A673 (cell line): ENCODE results near the gene NRDE2. TPM values are rescaled to one million over a fixed set of nuclear protein-coding genes. Genes with fewer than 3 reads are reported as not detected.

Experiments
- BruUV-seq: library from RNA; stranded (reverse); fragments of 400-500 nt; replicated peaks from 2 replicates; lab custom pipeline; 2021; lab: Mats Ljungman, UMichigan
- CTCF ChIA-PET: fragments of 300-600 bp; sonication (Branson Sonifier 250); formaldehyde crosslinking; loops from one replicate; lab custom pipeline; 2022; ENCODE audit warnings: antibody characterized with exemption; lab: Charles Lee
- POLR2A ChIA-PET: fragments of 300-600 bp; sonication (Branson Sonifier 250); formaldehyde crosslinking; loops from one replicate; lab custom pipeline; 2022; ENCODE audit warnings: antibody characterized with exemption; ENCODE audit not compliant: low non-redundant PET; lab: Charles Lee
- DNase-seq: peaks from one replicate; pipeline ENCODE4 v3.0.0-alpha.2; 2015; ENCODE audit warnings: low spot score
- H3K27ac ChIP-seq: fragments of 200-600 bp; sonication (generic); 2 replicates; pipeline ENCODE4 v1.5.1; 2016; ENCODE audit warnings: mixed run types, low read depth, mild to moderate bottlenecking, mixed read lengths, antibody characterized with exemption, low read length; ENCODE audit not compliant: poor library complexity, severe bottlenecking
- H3K27me3 ChIP-seq: fragments of 200-600 bp; sonication (generic); replicated peaks from 2 replicates; pipeline ENCODE4 v1.6.1; 2017; ENCODE audit warnings: mixed run types, low read depth, mild to moderate bottlenecking, mixed read lengths, antibody characterized with exemption, low read length; ENCODE audit not compliant: insufficient read depth, poor library complexity
- H3K36me3 ChIP-seq: fragments of 200-600 bp; sonication (generic); 2 replicates; pipeline ENCODE4 v1.6.1; 2016; ENCODE audit warnings: mixed run types, mild to moderate bottlenecking, mixed read lengths, antibody characterized with exemption, low read length; ENCODE audit not compliant: insufficient read depth, poor library complexity, severe bottlenecking
- H3K4me1 ChIP-seq: fragments of 200-600 bp; sonication (generic); 2 replicates; pipeline ENCODE4 v1.6.1; 2017; ENCODE audit warnings: mixed run types, mild to moderate bottlenecking, mixed read lengths, antibody characterized with exemption, low read length; ENCODE audit not compliant: insufficient read depth, poor library complexity, severe bottlenecking
- H3K4me3 ChIP-seq: fragments of 200-600 bp; sonication (generic); 2 replicates; pipeline ENCODE4 v1.5.1; 2016; ENCODE audit warnings: low read depth, mixed run types, mild to moderate bottlenecking, mixed read lengths, low read length; ENCODE audit not compliant: poor library complexity, severe bottlenecking
- H3K9me3 ChIP-seq: fragments of 200-600 bp; sonication (generic); 2 replicates; pipeline ENCODE4 v1.6.1; 2016; ENCODE audit warnings: mixed run types, low read depth, mild to moderate bottlenecking, mixed read lengths, antibody characterized with exemption, low read length; ENCODE audit not compliant: poor library complexity, severe bottlenecking
- EZH2 ChIP-seq: fragments of 200-600 bp; sonication (generic); IDR thresholded peaks from 2 replicates; pipeline ENCODE4 v1.6.1; 2017; ENCODE audit warnings: borderline replicate concordance, low read depth, mild to moderate bottlenecking, mixed read lengths, antibody characterized with exemption, low read length; ENCODE audit not compliant: poor library complexity, severe bottlenecking
- intact Hi-C: fragments of 100-400 bp; cut with micrococcal nuclease; formaldehyde crosslinking; loops from one replicate; pipeline ENCODE4 v1.10.0; 2022; ENCODE audit not compliant: unreplicated experiment
- total RNA-seq: library from RNA; stranded (reverse); gene quantifications from 2 replicates; pipeline ENCODE4 v1.2.3, GENCODE V29; 2021
- TF ChIP-seq, protein P1 (sequence below): fragments of 300-800, 200-600 bp; sonication (generic); conservative IDR thresholded peaks from 2 replicates; pipeline ENCODE4 v1.5.1; 2017; ENCODE audit warnings: low read depth, mild to moderate bottlenecking, antibody characterized with exemption, low read length, moderate library complexity, mixed read lengths

Gene NRDE2
- total RNA-seq, 1 experiment from 2014 or later = 19.7 TPM

DNA sequence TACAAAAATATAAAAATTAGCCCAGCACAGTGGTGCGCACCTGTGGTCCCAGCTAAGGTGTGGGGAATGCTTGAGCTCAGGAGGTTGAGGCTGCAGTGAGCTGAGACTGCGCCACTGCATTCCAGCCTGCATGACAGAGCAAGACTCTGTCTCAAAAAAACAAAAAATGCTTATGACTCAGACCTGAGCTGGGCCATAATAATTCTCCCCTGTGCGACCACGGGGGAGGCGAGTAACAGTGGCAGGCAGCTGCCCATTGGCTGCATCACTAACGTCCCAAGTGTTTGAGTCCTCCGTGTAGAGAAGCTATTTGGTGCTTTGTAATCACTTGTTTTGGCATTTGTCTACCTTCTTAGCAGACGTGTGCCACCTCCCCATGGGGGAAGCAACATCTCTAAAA, 50.5 kb downstream of the NRDE2 start:
- H3K36me3 ChIP-seq = peaks cover 7% of the 10 kb centered on the region
- H3K4me1 ChIP-seq = peaks cover 9% of the 10 kb centered on the region
- no peaks in the 10 kb centered on the region for H3K27me3 ChIP-seq
- no peak for DNase-seq
- POLR2A ChIA-PET = no interaction called here
- H3K27ac ChIP-seq = no peak overlapping the region
- BruUV-seq = no TSS peak
- TF ChIP-seq EZH2 = no peak
- TF ChIP-seq, protein P1, sequence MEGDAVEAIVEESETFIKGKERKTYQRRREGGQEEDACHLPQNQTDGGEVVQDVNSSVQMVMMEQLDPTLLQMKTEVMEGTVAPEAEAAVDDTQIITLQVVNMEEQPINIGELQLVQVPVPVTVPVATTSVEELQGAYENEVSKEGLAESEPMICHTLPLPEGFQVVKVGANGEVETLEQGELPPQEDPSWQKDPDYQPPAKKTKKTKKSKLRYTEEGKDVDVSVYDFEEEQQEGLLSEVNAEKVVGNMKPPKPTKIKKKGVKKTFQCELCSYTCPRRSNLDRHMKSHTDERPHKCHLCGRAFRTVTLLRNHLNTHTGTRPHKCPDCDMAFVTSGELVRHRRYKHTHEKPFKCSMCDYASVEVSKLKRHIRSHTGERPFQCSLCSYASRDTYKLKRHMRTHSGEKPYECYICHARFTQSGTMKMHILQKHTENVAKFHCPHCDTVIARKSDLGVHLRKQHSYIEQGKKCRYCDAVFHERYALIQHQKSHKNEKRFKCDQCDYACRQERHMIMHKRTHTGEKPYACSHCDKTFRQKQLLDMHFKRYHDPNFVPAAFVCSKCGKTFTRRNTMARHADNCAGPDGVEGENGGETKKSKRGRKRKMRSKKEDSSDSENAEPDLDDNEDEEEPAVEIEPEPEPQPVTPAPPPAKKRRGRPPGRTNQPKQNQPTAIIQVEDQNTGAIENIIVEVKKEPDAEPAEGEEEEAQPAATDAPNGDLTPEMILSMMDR = no peak
- H3K9me3 ChIP-seq = no peaks in the 10 kb centered on the region
- intact Hi-C loops = no loop called here
- no peak overlapping the region for H3K4me3 ChIP-seq
- CTCF ChIA-PET = no interaction called here

DNA sequence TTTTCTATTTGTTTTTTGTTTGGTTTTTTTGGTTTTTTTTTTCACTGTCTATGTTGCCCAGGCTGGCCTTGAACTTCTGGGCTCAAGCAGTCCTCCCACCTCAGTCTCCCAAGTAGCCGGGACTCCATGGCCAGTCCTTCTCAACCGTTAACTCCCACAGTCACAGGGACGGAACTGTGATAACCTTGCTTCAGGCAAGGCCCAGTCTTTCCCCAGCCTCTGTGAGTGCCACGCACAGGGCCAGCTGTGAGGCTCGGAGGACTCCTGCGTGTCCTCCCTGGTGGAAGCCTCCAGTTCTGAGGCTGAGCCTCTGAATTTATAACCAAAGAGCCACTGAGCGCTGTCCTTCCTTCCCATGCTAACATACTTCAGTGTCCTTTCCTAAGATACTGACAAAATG, 51.6 kb downstream of the NRDE2 start:
- Histone ChIP-seq H3K36me3 (peaks cover 7% of the 10 kb centered on the region), H3K9me3 (no peaks in the 10 kb centered on the region), H3K4me1 (peaks cover 17% of the 10 kb centered on the region), H3K27ac (no peak overlapping the region), H3K27me3 (no peaks in the 10 kb centered on the region), H3K4me3 (no peak overlapping the region)
- POLR2A ChIA-PET = no interaction called here
- CTCF ChIA-PET = no interaction called here
- TF ChIP-seq, protein P1 = no peak
- TF ChIP-seq EZH2 = no peak
- BruUV-seq = no TSS peak
- no peak for DNase-seq
- intact Hi-C loops = no loop called here

DNA sequence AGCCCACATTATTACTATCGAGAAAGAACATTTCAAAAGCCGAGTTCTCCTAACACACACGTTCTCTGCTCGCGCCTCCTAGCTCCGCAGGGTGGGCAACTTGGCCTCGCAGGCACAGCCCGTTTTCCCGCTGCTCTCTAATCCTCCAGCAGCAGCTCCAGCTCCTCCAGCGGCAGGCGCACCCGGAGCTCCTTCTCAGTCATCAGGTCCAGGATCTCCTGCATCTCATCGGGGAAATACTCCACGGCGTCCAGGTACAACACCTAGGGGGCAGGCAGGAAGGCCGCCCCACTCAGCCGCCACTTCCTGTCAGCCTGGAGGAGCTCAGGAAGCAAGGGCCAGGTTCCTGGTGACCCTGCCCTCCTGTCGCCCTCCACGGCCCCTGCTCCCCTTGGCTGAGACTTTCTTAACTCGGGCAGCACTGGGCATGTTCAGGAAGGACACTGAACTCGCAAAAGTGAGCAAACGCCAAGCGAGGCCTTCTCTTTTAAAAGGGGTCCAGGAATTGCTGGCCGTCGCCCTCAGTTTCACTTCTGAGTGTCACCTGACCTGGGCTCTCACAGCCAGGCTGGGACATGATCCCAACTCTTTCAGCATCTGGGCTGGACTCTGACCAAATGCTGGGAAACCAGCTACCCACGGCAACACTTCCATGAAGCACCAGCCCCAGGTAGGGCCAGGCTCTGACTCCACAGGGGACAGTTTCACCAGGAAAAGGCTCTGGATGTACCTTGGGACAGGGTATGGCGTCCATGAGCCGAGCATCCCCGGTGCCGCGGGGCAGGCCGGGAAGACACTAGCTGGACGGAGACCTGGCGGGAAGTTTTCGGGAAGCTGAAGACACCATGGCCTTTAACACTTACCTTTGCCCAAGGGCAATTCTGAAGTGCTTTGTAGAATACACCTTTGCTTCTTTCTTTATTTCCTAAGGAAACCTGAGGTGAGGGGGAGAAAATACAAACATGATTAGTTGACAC, 53.3 kb downstream of the NRDE2 start:
- Histone ChIP-seq H3K4me1 (peaks cover 21% of the 10 kb centered on the region), H3K27me3 (no peaks in the 10 kb centered on the region), H3K9me3 (no peaks in the 10 kb centered on the region), H3K27ac (no peak overlapping the region), H3K36me3 (peaks cover 13% of the 10 kb centered on the region), H3K4me3 (no peak overlapping the region)
- no peak for DNase-seq
- ChIA-PET CTCF (no interaction called here), POLR2A (interaction anchor here (0.6 kb wide), 1 partner anchor 11 kb away, joined by 3 read pairs; no protein-coding TSS in a partner anchor)
- BruUV-seq = no TSS peak
- intact Hi-C loops = loop anchor here (10.0 kb wide), 1 partner anchor 416 kb away; no protein-coding TSS in a partner anchor
- TF ChIP-seq, protein P1 = no peak
- no peak for TF ChIP-seq EZH2
